GM19463 (cell line): ENCODE results near the gene EML2.
"Not testable (repeated sequence)": the region's sequence is repeated elsewhere in the genome, so short reads cannot be mapped to it uniquely, and the experiment has no call there.

Experiments used
- ATAC-seq: cut with Tn5 transposase; IDR thresholded peaks from one replicate; pipeline ENCODE4 v1.9.1; 2021; ENCODE audit warnings: mild to moderate bottlenecking, moderate library complexity; ENCODE audit not compliant: unreplicated experiment

Gene EML2

DNA sequence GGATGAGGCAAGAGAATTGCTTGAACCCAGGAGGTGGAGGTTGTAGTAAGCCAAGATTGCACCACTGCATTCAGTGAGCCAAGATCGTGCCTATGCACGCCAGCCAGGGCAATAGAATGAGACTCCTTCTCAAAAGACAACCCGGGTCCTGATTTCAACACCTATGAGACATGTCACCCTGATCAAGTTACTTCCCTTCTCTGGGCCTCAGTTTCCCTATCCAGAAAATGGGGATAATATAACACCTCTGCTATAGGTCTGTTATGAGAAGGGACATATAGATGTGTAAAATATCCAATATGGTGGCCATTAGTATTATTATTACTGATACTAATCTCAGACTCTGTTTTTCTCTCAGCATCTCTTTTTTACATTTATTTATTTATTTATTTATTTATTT lies 15.9 kb upstream of the EML2 start:
- ATAC-seq = no peak

DNA sequence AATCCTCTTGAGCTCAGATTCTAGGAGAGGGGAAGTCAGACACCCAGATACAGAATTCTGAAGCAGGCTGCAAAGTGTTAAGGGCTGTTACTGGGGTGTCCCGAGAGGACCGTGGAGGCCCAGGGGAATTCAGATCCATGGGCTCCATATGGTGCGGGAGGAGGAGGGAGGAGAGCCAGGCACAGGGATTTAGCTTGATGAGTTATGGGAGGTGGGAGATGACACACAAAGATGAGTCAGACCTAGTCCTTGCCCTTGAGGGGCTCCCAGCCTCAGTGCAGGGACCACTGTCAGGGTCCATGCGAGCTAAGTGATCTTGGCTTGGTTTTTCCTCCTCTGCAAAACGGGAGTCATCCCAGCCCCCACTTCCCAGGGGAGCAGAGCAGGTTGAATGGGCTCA lies 14.4 kb upstream of the EML2 start:
- no peak for ATAC-seq

DNA sequence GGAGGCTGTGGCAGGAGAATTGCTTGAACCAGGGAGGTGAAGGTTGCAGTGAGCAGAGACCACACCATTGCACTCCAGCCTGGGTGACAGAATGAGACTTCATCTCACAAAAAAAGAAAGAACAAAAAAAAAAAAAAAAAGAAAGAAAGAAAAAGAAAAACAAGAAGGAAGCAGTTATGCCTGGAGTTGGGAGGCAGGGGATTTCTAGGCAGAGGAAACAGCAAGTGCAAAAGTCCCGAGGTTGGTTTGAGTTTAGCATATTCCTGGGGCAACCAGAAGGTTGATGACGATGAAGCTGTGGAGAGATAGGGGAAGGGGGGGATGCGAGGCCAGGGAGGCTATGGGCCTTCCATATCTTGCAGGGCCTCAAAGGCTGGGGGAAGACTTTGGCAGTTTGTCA lies 11.5 kb upstream of the EML2 start:
- ATAC-seq = no peak

DNA sequence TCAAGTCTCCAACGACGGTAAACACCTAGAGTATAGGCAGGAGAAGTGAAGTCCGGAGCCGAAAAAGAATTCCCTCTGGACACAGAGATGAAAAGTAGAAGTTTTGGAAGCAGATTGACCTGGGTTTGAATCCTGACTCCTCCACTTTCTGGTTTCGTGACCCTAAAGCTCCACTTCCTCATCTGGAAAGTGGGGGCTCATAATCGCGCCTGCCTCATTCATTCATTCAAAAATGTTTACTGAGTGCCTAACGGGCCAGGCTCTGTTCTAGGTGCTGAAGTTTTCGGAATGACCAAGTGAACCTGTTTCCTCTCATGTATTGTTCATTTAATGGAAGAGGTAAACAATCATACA lies 7.1 kb upstream of the EML2 start:
- no peak for ATAC-seq

DNA sequence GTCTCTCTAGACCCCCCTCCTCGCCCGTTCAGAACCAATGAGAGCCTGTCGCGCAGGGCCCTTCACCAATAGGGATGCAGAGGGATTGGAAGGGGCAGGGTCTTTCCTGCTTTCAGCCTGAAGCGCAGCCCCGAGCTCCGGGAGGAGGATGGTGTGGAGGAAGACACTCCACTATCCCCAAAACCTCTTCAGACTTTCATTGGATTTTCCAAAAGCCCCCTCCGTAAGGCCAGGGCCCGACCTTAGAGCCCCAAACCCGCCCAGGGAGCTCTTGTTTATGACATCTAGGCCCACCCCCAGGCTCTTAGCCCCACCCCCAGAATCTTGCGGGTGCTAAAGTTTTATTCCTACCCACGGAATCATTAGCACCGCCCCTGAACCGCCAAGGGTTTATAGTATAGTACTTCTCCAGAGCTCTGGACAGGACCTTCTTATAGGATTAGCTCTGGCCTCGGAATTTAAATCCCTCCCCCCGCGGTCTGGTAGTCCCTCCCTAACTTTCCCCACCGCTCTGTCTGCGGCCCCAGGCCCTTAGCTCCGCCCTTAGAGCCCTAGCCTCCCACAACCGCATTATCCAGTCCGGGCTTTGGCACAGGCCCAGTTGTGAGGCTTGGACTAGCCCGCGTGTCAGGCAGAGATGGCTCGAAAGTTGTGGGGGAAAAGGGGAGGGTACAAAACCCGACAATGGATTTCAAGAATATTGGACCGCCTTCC lies 6.6 kb upstream of the EML2 start:
- peak; percentile 39 for ATAC-seq

DNA sequence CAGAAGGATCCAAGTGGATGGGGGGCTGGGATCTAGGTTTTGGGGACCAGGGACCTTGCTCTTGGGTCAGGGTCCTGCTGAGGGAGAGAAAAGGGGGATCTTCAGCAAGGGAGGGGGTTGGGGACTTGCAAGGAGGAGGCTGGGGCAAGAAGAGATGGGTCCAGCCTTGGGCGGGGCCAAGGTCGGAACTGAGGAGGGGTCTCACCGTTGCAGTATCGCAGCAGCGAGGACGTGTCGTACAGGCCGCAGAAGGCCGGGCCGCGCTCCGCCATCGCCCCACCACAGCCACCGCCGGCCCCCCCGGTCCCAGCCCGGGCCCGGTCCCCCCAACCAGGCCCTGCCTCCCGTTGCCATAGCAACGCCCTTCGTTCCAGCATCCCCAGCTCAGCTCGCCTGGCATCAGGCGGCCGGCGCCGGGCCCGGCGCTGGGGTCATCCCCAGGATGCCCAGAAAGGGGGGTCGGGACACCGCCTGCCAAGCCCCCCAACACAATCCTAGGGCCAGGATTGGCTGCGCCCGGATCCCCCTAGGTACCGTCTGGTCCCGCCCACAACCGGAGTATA lies 6.0 kb upstream of the EML2 start:
- ATAC-seq = no peak

DNA sequence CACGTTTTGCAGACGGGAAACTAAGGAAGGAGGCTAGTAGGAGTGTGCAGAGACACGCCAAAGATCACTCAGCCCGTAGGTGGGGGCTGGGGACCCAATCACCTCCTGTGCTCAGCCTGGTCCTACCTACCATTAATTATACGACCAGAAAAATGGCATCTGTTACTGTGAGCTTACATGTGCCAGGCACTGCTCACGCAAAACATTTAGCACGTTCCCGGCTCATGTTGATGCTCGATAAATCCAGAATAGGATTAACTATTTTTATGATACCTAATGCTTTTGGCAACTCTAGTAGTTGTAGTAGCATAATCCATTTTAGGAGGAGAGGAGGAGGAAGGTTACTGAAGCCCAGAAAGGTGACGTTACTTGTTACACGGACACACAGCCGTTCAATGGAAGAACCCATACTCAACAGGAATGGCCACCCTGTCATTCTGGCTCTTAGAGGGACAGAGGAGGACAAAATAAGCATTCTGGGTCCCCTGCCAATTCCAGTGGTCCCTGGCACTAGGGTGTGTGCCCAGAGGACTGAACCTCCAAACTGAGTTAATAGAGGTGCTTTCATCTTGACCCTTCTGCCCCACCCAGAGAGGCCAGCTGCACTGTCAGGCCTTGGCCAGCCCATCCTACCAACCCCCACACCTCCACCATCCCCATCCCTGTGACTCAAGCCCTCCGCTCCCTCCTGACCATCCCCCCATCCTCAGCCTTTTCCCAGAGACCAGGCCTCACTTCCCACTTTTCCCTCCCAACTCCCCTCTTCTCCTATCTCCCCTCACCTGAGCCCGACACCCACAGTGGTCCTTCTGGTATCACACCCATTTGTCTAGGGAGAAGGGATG lies 5.0 kb upstream of the EML2 start:
- ATAC-seq = no peak

DNA sequence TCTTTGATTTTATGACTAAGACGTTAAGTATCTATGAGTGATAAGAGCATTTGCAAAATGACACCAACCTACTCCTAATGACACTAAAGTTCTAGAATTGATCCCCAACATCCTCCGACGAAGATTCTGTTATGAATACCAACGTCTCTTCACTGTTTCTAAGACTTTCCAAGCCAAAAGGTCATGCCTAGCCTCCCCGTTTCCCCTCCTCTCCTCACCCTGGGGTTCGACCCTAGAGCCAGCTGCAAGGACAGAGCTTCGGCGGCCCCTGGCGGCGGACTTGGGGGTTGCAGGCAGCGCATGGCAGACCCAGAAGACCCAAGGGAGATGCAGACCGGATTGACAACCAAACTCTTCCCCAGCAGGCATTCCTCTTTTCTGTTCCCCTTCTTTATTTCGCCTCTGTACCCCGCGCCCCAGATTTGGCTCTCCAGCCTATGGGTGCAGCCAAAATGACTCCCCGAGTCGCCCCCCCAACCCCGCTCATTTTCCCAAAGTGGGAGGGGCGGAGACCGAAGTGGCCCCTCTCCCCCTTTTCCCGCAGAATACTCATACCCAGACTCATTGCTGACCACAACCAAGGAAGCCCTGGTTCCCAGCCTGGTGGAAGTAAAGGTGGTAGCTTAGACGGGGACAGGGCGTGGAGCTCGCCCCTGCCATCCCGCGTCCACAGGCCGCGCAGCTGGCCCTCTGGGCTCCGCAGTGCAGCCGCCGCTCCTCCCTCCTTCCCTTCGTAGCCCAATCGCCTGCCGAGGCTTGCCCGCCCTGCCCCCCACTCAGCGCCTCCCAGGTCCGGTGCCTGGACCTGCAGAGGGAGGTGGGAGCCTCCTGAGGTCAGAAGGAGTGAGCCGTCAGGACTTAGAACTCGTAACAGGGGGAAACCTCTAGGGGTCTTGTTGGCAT lies 4.1 kb upstream of the EML2 start:
- no peak for ATAC-seq

DNA sequence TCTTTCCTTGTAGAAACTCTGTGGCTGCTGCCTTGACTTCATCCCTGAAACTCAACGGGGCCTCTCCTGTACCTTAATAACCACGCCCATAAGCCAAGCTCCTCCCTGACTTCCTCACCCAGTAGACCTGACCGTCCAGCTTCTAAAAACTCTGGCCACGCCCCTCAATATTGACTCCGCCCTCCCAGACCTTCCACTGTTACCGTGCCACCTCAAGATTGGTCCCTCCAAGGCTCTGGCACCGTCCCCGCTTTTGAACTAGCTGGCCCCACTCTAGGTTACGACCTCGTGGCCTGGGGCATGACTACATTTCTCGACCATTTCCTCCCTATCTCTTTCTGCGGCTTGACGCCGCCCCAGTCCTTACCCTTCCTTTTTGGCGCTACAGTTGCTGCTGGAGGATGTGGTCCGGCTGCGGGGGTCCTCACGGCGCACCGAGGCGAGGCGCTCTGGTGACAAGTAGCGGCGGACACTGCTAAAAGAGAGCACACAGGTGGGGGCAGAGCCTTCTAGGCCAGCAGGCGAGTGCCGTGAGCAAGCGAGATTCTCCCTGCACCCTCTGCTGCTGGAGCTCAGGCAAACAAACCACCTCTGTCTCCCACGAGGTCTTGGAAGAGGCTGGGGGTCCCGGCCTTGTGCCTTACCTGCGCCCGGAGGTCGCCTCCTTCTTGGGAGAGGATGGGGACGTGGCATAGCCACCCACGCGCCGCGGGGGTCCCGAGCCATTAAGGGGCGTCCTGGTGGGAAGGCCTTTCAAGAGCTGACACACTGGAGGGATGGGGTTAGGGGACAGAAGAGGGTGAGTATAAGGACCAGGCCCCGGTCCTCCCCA lies 2.3 kb upstream of the EML2 start:
- ATAC-seq = peak; percentile 39

DNA sequence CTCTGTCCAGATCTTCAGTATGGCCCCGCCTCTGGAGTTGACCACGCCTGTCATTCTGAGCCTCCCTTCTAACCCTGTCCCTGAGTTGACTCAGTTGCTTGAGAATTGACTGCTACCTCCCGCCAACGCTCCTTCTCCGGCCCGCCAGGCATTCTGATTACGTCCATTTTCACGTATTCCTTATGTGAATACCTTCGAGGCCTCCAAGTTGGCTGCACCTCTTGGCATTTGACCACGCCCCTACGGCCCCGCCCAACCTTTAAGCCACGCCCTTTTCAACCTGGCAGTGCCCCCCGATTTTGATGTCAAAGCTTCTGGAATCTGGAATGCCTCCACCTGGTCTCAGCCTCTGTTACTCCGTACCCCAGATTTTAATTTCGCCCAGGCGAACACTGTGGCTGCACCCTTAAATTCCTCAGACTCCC lies 1.7 kb upstream of the EML2 start:
- ATAC-seq = no peak

DNA sequence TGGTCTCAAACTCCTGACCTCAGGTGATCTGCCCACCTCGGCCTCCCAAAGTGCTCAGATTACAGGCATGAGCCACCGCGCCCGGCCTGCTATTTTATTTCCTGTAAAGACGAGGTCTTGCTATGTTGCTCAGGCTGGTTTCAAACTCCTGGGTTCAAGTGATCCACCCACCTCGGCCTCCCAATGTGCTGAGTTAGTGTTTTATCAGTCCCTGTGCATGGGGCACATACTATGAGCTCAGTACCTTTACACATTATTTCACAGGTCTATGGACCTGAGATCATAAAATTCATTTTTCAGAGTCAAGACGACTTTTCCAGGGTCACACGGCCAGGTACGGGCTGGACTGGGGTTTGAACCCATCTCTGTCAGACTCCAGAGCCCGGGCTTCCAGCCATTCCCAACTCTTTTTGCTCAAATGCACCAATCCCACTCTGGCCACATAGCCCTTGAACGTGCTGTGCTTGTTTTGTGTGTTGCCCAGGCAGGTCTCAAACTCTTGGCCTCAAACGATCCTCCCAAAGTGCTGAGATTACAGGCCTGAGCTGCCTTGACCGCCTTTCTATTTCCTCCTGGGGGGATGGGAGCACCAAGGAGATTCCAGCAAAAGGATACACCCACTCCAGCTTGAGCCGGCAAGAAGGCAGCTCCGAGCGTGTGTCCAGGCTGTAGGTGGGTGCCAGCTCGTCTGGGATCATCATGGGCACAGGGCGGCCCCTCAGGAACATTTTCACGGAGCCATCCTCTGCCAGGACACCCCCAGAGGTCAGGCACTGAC lies 1.1 kb downstream of the EML2 start:
- no peak for ATAC-seq

DNA sequence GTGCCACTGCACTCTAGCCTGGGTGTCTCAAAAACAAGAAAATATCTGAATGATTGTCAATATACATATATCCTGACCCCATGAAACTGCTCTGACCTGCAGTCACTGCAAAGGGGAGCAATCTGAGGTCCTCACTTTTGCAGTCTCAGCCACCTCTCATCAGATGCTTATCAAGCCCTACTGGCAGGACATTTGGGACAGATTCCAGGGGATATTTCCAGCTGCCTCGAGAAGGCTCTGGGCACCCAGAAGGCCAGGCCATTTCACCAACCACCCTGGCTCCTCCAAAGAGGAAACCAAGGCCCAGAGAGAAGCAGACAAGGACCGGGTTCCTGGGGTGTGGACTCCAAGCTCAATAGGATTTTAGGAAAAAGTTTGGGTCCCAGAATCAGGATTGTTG lies 2.3 kb downstream of the EML2 start:
- no peak for ATAC-seq

DNA sequence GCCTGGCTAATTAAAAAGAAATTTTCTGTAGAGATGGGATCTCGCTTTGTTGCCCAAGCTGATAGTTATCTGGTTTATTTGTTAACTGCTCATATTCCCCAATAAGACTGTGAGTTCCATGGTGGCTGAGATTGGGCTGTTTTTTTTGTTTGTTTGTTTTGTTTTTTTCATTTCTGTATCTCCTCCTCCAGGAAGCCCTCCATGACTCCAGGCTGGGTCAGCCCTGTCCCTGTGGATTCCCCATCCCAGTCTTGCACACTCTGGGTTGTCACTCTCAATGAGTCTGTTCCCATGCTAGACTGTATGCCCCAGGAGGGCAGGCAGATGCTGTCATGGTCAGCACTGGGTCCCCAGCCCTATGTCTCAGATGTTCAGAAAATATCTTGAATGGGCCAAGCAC lies 2.9 kb downstream of the EML2 start:
- ATAC-seq = no peak

DNA sequence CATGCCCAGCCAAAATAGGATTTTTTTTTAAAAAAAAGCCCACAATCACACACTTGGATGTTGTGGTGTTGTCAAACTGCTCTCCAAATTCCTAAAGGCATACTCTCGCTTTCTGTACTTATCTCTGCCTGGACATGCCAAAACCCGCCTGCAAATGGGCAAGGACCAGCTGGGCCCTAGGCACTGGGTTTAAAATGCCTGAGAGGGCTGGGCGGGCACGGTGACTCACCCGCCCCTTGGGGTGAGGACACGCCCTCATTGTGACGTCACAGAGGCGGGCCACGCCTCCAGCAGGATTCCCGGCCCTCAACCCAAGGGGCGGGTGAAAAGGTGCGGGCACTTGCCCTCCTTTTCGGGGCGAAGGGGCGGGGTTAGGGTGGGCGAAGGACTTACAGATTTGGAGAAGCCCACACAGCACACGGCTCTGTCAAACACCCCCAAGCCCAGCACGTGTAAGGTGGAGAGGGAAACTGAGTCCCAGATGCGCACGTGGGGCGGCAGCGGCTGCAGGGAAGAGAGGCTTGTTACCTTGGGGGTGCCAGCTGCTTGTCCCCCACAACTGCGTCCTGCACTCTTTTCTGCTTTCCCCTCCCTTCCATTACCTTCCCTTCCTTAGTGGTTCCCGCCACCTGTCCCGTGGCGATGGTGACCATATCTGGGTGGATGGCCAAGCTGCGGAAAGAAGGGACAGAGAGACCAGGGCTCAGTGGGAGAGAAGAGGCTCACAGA lies 6.6 kb downstream of the EML2 start:
- no peak for ATAC-seq

DNA sequence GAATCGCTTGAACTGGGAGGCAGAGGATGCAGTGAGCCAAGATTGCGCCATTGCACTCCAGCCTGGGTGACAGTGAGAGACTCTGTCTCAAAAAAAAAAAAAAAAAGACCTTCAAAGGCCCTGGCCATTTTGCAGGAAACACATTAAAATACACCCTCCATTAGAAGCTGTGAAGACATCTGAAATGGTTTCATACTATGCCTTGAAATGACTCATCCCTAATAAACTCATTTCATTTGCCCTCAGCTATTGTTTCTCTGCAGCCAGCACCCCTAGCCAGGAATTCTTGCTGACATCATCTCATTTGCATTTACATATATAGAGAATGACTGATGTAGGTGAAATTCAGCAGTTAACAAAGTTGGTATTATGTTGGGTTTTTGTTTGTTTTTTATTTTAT lies 8.7 kb downstream of the EML2 start:
- ATAC-seq = no peak

DNA sequence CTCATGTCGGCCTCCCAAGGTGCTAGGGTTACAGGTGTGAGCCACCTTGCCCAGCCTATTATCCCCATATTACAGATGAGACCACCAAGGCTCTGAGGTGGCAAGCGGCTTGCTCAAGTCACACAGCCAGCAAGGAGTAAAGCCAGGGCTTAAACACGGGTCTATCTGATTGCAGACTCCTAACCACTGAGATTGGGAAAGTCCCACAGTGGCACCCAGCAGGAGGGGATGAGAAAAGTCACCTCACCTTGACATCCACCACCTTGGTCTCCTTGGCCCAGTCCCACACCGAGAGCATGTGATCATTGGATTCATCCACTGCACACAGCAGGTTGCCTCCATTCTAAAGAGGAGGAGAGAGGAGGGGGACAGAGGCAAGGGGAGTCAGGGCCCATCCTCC lies 9.5 kb downstream of the EML2 start:
- no peak for ATAC-seq

DNA sequence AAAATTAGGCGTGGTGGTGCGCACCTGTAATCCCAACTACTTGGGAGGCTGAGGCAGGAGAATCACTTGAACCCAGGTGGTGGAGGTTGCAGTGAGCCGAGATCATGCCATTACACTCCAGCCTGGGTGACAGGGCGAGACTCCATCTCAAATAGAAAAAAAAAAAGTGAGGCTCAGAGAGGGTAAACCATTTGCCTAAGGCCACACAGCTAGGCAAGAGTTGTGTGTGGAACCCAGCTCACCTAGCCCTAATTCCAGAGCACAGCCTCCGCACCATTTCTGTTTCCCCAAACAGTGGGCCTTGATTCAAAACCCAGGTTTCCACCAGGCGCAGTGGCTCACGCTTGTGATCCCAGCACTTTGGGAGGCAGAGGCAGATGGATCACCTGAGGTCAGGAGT lies 11.0 kb downstream of the EML2 start:
- ATAC-seq = not testable (repeated sequence)

DNA sequence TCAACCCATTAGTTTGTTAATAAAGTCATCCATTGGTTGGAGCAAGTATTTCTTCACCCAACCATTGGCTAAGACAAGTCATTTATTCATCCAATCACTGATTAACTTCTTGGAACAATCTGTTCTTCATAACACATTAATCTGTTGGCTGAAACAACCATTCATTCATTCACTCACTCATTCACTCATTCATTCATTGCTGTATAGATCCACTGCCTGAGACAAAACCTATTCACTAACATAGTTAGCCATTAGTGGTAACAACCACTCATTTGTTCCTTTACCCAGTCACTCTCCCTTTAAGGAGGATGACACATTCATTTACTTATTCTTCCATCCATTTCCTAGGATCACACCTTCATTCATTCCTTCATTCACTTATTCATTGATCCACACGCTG lies 15.2 kb downstream of the EML2 start:
- ATAC-seq = no peak

DNA sequence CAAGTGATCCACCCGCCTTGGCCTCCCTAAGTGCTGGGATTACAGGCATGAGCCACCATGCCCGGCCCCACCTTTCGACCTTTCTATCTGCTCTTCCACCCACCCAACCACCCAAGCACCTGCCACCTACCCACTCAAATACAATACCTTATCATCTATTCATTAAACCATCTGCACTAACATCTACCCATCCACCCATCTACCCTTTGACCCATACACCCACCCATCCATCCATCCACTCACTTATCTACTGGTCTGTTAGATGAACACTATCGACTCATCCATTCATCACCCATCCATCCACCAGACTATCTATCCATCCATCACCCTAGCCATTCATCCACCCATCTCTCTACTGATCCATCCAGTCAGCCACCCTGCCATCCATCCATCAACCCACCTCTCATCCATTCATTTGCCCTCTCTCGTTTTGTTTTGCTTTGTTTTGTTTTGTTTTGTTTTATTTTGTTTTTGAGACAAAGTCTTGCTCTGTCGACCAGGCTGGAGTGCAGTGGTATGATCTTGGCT lies 17.2 kb downstream of the EML2 start:
- ATAC-seq = no peak
